AG04449 (cell line): ENCODE results near the gene SLC6A11.

Experiments
- CTCF ChIA-PET: fragments of 350-600 bp; formaldehyde crosslinking; extraction: SDS; loops from one replicate; lab custom pipeline; 2021; ENCODE audit warnings: antibody characterized with exemption; lab: Yijun Ruan, JAX
- POLR2A ChIA-PET: fragments of 400-600, 350-600 bp; formaldehyde crosslinking; extraction: SDS; loops from one replicate; lab custom pipeline; 2020; ENCODE audit warnings: antibody characterized with exemption, inconsistent platforms; lab: Yijun Ruan, JAX
- DNase-seq: peaks from one replicate; pipeline ENCODE4 v3.0.0-alpha.2; 2010; ENCODE audit warnings: low read depth, low spot score
- H3K4me3 ChIP-seq: 2 replicates; pipeline ENCODE4 v1.5.1; 2011; ENCODE audit warnings: low read depth, mild to moderate bottlenecking, control low read depth, low read length
- TF ChIP-seq, protein P1 (sequence below): IDR thresholded peaks from one replicate; pipeline ENCODE4 v1.5.1; 2011; ENCODE audit warnings: mild to moderate bottlenecking, moderate library complexity, low read length, control low read depth, inconsistent platforms; ENCODE audit not compliant: insufficient read depth; ENCODE audit errors: missing control alignments

SLC6A11 gene

DNA sequence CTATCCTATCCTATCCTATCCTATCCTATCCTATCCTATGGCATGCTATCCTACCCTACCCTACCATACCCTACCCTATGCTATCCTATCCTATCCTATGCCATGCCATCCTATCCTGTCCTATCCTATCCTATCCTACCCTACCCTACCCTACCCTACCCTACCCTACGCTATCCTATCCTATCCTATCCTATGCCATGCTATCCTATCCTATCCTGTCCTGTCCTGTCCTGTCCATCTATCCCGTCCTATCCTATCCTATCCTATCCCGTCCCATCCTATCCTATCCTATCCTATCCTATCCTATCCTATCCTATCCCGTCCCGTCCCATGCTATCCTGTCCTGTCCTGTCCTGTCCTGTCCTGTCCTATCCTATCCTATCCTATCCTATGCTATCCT is 57.4 kb downstream of the SLC6A11 start:
- DNase-seq, result no peak
- ChIA-PET CTCF (no interaction called here), POLR2A (no interaction called here)
- no peak overlapping the region for H3K4me3 ChIP-seq
- TF ChIP-seq, protein P1, sequence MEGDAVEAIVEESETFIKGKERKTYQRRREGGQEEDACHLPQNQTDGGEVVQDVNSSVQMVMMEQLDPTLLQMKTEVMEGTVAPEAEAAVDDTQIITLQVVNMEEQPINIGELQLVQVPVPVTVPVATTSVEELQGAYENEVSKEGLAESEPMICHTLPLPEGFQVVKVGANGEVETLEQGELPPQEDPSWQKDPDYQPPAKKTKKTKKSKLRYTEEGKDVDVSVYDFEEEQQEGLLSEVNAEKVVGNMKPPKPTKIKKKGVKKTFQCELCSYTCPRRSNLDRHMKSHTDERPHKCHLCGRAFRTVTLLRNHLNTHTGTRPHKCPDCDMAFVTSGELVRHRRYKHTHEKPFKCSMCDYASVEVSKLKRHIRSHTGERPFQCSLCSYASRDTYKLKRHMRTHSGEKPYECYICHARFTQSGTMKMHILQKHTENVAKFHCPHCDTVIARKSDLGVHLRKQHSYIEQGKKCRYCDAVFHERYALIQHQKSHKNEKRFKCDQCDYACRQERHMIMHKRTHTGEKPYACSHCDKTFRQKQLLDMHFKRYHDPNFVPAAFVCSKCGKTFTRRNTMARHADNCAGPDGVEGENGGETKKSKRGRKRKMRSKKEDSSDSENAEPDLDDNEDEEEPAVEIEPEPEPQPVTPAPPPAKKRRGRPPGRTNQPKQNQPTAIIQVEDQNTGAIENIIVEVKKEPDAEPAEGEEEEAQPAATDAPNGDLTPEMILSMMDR, result no peak

GRCh38 chr3:10875914-10876313 is 59.9 kb downstream of the SLC6A11 start:
- no peak for DNase-seq
- CTCF ChIA-PET, result interaction anchor here (1.1 kb wide), 1 partner anchor 184 kb away, joined by 3 read pairs; no protein-coding TSS in a partner anchor
- TF ChIP-seq, protein P1, result no peak
- POLR2A ChIA-PET, result no interaction called here
- H3K4me3 ChIP-seq, result no peak overlapping the region

DNA sequence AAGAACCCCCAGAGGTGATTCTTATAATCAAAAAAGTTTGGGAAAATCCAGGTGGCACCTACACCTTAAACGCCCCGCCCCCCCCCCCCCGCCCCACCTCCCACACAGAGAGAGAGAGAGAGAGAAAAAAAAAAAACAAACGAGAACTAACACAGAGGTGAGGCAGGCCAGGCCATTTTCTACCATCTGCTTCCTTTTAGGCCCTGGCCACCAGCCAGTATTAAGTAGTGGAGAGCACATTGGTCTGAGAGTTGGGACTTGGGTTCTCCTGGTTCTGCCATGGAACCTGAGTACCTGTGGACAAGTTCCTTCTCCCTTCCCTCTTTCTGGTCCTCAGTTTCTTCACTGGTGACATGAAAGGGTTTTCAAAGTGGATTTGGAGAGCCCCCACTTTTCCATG is 60.6 kb downstream of the SLC6A11 start:
- TF ChIP-seq, protein P1, result no peak
- POLR2A ChIA-PET, result no interaction called here
- no peak for DNase-seq
- CTCF ChIA-PET, result no interaction called here
- H3K4me3 ChIP-seq, result no peak overlapping the region

- ChIA-PET POLR2A (no interaction called here), CTCF (interaction anchor here (0.8 kb wide), 1 partner anchor 127 kb away, joined by 3 read pairs; no protein-coding TSS in a partner anchor)
- H3K4me3 ChIP-seq, result no peak overlapping the region
- no peak for DNase-seq
- TF ChIP-seq, protein P1, result no peak
Measured at GRCh38 chr3:10882851-10883250, 66.8 kb downstream of the SLC6A11 start.

GRCh38 chr3:10883478-10884234 is 67.6 kb downstream of the SLC6A11 start:
- TF ChIP-seq, protein P1, result peak; percentile 15
- CTCF ChIA-PET, result interaction anchor here (0.8 to 1.2 kb wide), 2 partner anchors 125 to 128 kb away, joined by 3 to 4 read pairs; no protein-coding TSS in a partner anchor
- no peak for DNase-seq
- H3K4me3 ChIP-seq, result no peak overlapping the region
- POLR2A ChIA-PET, result no interaction called here

- CTCF ChIA-PET, result no interaction called here
- no peak for DNase-seq
- TF ChIP-seq, protein P1, result no peak
- POLR2A ChIA-PET, result no interaction called here
- no peak overlapping the region for H3K4me3 ChIP-seq
Measured at GRCh38 chr3:10887015-10887414, 71.0 kb downstream of the SLC6A11 start.
